Endothelial cell of umbilical vein (primary cell): ENCODE data around the gene UBA6. TPM values are rescaled to one million over a fixed set of nuclear protein-coding genes. Genes with fewer than 3 reads are reported as not detected.

Experiments used
- BruUV-seq: library from RNA; stranded (reverse); fragments of 400-500 nt; replicated peaks from 2 replicates; lab custom pipeline; 2021; lab: Mats Ljungman, UMichigan
- CTCF ChIA-PET: fragments of 300-600, 350-600 bp; sonication (Branson Sonifier 250); formaldehyde crosslinking; loops from one replicate; lab custom pipeline; 2021; ENCODE audit warnings: antibody characterized with exemption, inconsistent platforms; lab: Charles Lee
- POLR2A ChIA-PET: fragments of 300-600, 350-600 bp; sonication (Branson Sonifier 250); formaldehyde crosslinking; loops from one replicate; lab custom pipeline; 2021; ENCODE audit warnings: antibody characterized with exemption, inconsistent platforms; lab: Charles Lee
- DNase-seq: peaks from one replicate; pipeline ENCODE4 v3.0.0-alpha.2; 2011; ENCODE audit warnings: low read depth, low spot score
- FAIRE-seq: peaks from 2 replicates; lab custom pipeline; 2011; peaks lifted over from hg19 to GRCh38; lab: Jason Lieb, UNC
- H2AFZ ChIP-seq: 2 replicates; pipeline ENCODE4 v1.6.0; 2012; ENCODE audit warnings: low read depth, low read length, control low read depth, inconsistent platforms
- H3K27ac ChIP-seq: 2 replicates; pipeline ENCODE4 v1.5.1; 2011; ENCODE audit warnings: low read depth, mild to moderate bottlenecking, control low read depth, low read length, moderate library complexity; ENCODE audit not compliant: insufficient read depth
- H3K27me3 ChIP-seq, 2 experiments: 2 replicates each; pipeline versions ENCODE4 v1.6.0 to v1.6.1; 2011; ENCODE audit warnings: low read length in 2 of 2, mixed read lengths in 1 of 2; ENCODE audit not compliant: control insufficient read depth in 2 of 2, insufficient read depth in 2 of 2
- H3K36me3 ChIP-seq, 2 experiments: 2 replicates in 1 of 2; 3 replicates in 1 of 2; pipeline ENCODE4 v1.5.1; 2011; ENCODE audit warnings: low read length in 2 of 2, mild to moderate bottlenecking in 1 of 2, moderate library complexity in 1 of 2; ENCODE audit not compliant: control insufficient read depth in 2 of 2, insufficient read depth in 2 of 2; ENCODE audit errors: extremely low read depth in 1 of 2
- H3K4me1 ChIP-seq: 3 replicates; pipeline ENCODE4 v1.5.1; 2011; ENCODE audit warnings: mild to moderate bottlenecking, low read length; ENCODE audit not compliant: control insufficient read depth, insufficient read depth; ENCODE audit errors: extremely low read depth
- H3K4me2 ChIP-seq: 2 replicates; pipeline ENCODE4 v1.6.1; 2011; ENCODE audit warnings: low read length, control low read depth, mixed read lengths; ENCODE audit not compliant: insufficient read depth
- H3K4me3 ChIP-seq, 3 experiments: fragments of 200-600 bp in 1 of 3; sonication (generic), shearing (Covaris generic) in 1 of 3; replicated peaks in 1 of 3; 2 replicates each; pipeline ENCODE4 v1.5.1; 2011 to 2016; ENCODE audit warnings: control low read depth in 3 of 3, low read length in 3 of 3, mild to moderate bottlenecking in 2 of 3, inconsistent platforms in 1 of 3, low read depth in 1 of 3, moderate library complexity in 1 of 3; ENCODE audit not compliant: insufficient read depth in 1 of 3
- H3K79me2 ChIP-seq: 2 replicates; pipeline ENCODE4 v1.6.0; 2012; ENCODE audit warnings: low read length, inconsistent platforms; ENCODE audit not compliant: control insufficient read depth, insufficient read depth
- H3K9ac ChIP-seq: replicated peaks from 2 replicates; pipeline ENCODE3; 2011; ENCODE audit warnings: low read length, control low read depth; ENCODE audit not compliant: insufficient read depth; ENCODE audit errors: extremely low read depth
- H3K9me1 ChIP-seq: replicated peaks from 3 replicates; pipeline ENCODE4 v1.6.0; 2011; ENCODE audit warnings: mild to moderate bottlenecking, low read length; ENCODE audit not compliant: control insufficient read depth, insufficient read depth; ENCODE audit errors: extremely low read depth
- H3K9me3 ChIP-seq: replicated peaks from 2 replicates; pipeline ENCODE4 v1.5.1; 2012; ENCODE audit warnings: low read length, inconsistent platforms; ENCODE audit not compliant: control insufficient read depth, insufficient read depth
- H4K20me1 ChIP-seq: replicated peaks from 2 replicates; pipeline ENCODE3; 2011; ENCODE audit warnings: mild to moderate bottlenecking, low read length; ENCODE audit not compliant: control insufficient read depth, insufficient read depth; ENCODE audit errors: extremely low read depth
- CTCF ChIP-seq, 2 donors: IDR thresholded peaks; 1 replicate in 1 of 2; 2 replicates in 1 of 2; pipeline ENCODE4 v1.5.1; 2011; ENCODE audit warnings: low read length in 2 of 2, mild to moderate bottlenecking in 2 of 2, moderate library complexity in 2 of 2, control low read depth in 1 of 2, inconsistent platforms in 1 of 2, low read depth in 1 of 2; ENCODE audit not compliant: insufficient read depth in 1 of 2; ENCODE audit errors: extremely low read depth in 1 of 2
- EZH2 ChIP-seq: IDR thresholded peaks from 2 replicates; pipeline ENCODE4 v1.6.1; 2012; ENCODE audit warnings: borderline replicate concordance, low read depth, mild to moderate bottlenecking, moderate library complexity, low read length, inconsistent platforms; ENCODE audit not compliant: severe bottlenecking
- FOS ChIP-seq: IDR thresholded peaks from 2 replicates; pipeline ENCODE4 v1.6.1; 2011; ENCODE audit warnings: mild to moderate bottlenecking, low read length, moderate library complexity, borderline replicate concordance; ENCODE audit not compliant: insufficient read depth
- GATA2 ChIP-seq: IDR thresholded peaks from 2 replicates; pipeline ENCODE4 v1.7.0; 2011; ENCODE audit warnings: low read depth, mild to moderate bottlenecking, moderate library complexity, mixed read lengths, low read length; ENCODE audit not compliant: insufficient read length, insufficient read depth
- JUN ChIP-seq: IDR thresholded peaks from 2 replicates; pipeline ENCODE4 v1.6.1; 2011; ENCODE audit warnings: borderline replicate concordance, low read depth; ENCODE audit not compliant: insufficient read length, insufficient read depth
- MAX ChIP-seq: IDR thresholded peaks from 2 replicates; pipeline ENCODE4 v1.6.1; 2011; ENCODE audit not compliant: insufficient read depth, insufficient read length
- MYC ChIP-seq: IDR thresholded peaks from one replicate; pipeline ENCODE4 v1.6.1; 2011; ENCODE audit warnings: mild to moderate bottlenecking, low read depth, low read length
- POLR2A ChIP-seq: IDR thresholded peaks from 2 replicates; pipeline ENCODE4 v1.6.1; 2012; ENCODE audit warnings: low read depth, mild to moderate bottlenecking, control low read depth, low read length
- POLR2AphosphoS5 ChIP-seq: IDR thresholded peaks from 2 replicates; pipeline ENCODE4 v1.6.1; 2012; ENCODE audit warnings: low read depth, mild to moderate bottlenecking, control low read depth, low read length, moderate library complexity; ENCODE audit not compliant: insufficient read depth
- dilution Hi-C: fragments of 300-500 bp; cut with MboI; formaldehyde crosslinking; loops from one replicate; pipeline ENCODE4 v1.15.0; 2019; ENCODE audit warnings: low sequenced_read_pairs; ENCODE audit not compliant: extremely low pct_ligation_motif_present
- intact Hi-C: fragments of 100-400 bp; cut with micrococcal nuclease; formaldehyde crosslinking; loops from one replicate; pipeline ENCODE4 v1.10.0; 2022
- polyA plus RNA-seq, 4 experiments: library from polyadenylated mRNA; depleted of rRNA in 3 of 4; stranded (reverse) in 3 of 4; unstranded in 1 of 4; fragments of >200 nt; gene quantifications; 2 replicates each; pipeline versions ENCODE4 v1.2.1 to v1.2.3, GENCODE V29; 2011 to 2012; ENCODE audit warnings: missing spikeins in 1 of 4
- total RNA-seq: library from RNA; stranded (reverse); gene quantifications from 2 replicates; pipeline ENCODE4 v1.2.3, GENCODE V29; 2021

The UBA6 gene
- total and polyA plus RNA-seq, 2 donors (not counting 3 experiments of a cell fraction or from before 2014, with no cell fraction given), result 30.9 to 96.4 TPM

- no peaks in the 10 kb centered on the region for H3K79me2 ChIP-seq
- POLR2A ChIA-PET, result no interaction called here
- no peaks in the 10 kb centered on the region for H3K9me1 ChIP-seq
- peak overlapping the region; percentile 69 for H3K27ac ChIP-seq
- TF ChIP-seq FOS (no peak), MYC (no peak), POLR2AphosphoS5 (no peak), CTCF (IDR thresholded peaks at IDR 0.05; ENCODE audit: extremely low read depth in 1 of 2, insufficient read depth in 1 of 2, low read depth in 1 of 2, low read length in 2 of 2) (no peak), POLR2A (no peak), EZH2 (no peak), JUN (no peak), GATA2 (no peak), MAX (no peak)
- CTCF ChIA-PET, result interaction anchor here (0.8 to 3.4 kb wide), 4 partner anchors 10 to 32 kb away, joined by 3 to 15 read pairs (median 3); partner anchors contain the start of gene UBA6
- no peak overlapping the region for H3K9ac ChIP-seq
- H4K20me1 ChIP-seq, result no peaks in the 10 kb centered on the region
- no peak overlapping the region for H3K4me2 ChIP-seq
- FAIRE-seq, result no peak
- no peaks in the 10 kb centered on the region for H3K9me3 ChIP-seq
- intact Hi-C loops (no loop called here), dilution Hi-C loops (no loop called here)
- no TSS peak for BruUV-seq
- no peak for DNase-seq
- H3K36me3 ChIP-seq, result no peaks in the 10 kb centered on the region
- H3K4me1 ChIP-seq, result peaks cover 14% of the 10 kb centered on the region
- H3K27me3 ChIP-seq, result no peaks in the 10 kb centered on the region
- no peak overlapping the region for H2AFZ ChIP-seq
- H3K4me3 ChIP-seq, result no peak overlapping the region
These were observed 13.3 kb upstream of the UBA6 start for GRCh38 chr4:67714248-67714583.
